ENCODE results near the gene COX7A2.

The COX7A2 gene

GRCh38 chr6:75220357-75220756, 23.2 kb downstream of the COX7A2 start:
- H2AFZ ChIP-seq (ENCODE audit: low read depth): no peak overlapping the region
- H3K9ac ChIP-seq: no peak overlapping the region
- no peaks in the 10 kb centered on the region for H3K4me1 ChIP-seq (ENCODE audit: low read depth, poor library complexity, severe bottlenecking)
- no peak overlapping the region for H3K4me3 ChIP-seq (IDR thresholded peaks at IDR 0.05; ENCODE audit: insufficient read depth, low read depth, low read length)
- no peaks in the 10 kb centered on the region for H3K27me3 ChIP-seq (ENCODE audit: insufficient read depth, low read depth)
- no peaks in the 10 kb centered on the region for H4K20me1 ChIP-seq (ENCODE audit: insufficient read depth)
- TF ChIP-seq CTCF (conservative IDR thresholded peaks at IDR 0.05; ENCODE audit: low read depth, low read length): no peak
- no peak overlapping the region for H3K4me2 ChIP-seq
- no peak overlapping the region for H3K27ac ChIP-seq
- no peaks in the 10 kb centered on the region for H3K36me3 ChIP-seq (ENCODE audit: insufficient read depth)
- H3K79me2 ChIP-seq (ENCODE audit: insufficient read depth, low read depth): no peaks in the 10 kb centered on the region

- Histone ChIP-seq H3K4me2 (no peak overlapping the region), H3K79me2 (ENCODE audit: insufficient read depth, low read depth) (no peaks in the 10 kb centered on the region), H3K4me3 (IDR thresholded peaks at IDR 0.05; ENCODE audit: insufficient read depth, low read depth, low read length) (no peak overlapping the region), H3K4me1 (ENCODE audit: low read depth, poor library complexity, severe bottlenecking) (no peaks in the 10 kb centered on the region), H3K27me3 (ENCODE audit: insufficient read depth, low read depth) (no peaks in the 10 kb centered on the region), H2AFZ (ENCODE audit: low read depth) (no peak overlapping the region), H3K27ac (no peak overlapping the region), H3K36me3 (ENCODE audit: insufficient read depth) (no peaks in the 10 kb centered on the region), H4K20me1 (ENCODE audit: insufficient read depth) (no peaks in the 10 kb centered on the region), H3K9ac (no peak overlapping the region)
- TF ChIP-seq CTCF (conservative IDR thresholded peaks at IDR 0.05; ENCODE audit: low read depth, low read length): no peak
These were observed 24.3 kb downstream of the COX7A2 start for GRCh38 chr6:75219263-75219662.

GRCh38 chr6:75217193-75217592, 26.4 kb downstream of the COX7A2 start:
- Histone ChIP-seq H3K36me3 (ENCODE audit: insufficient read depth) (no peaks in the 10 kb centered on the region), H3K9ac (no peak overlapping the region), H3K4me3 (IDR thresholded peaks at IDR 0.05; ENCODE audit: insufficient read depth, low read depth, low read length) (no peak overlapping the region), H4K20me1 (ENCODE audit: insufficient read depth) (no peaks in the 10 kb centered on the region), H3K27ac (no peak overlapping the region), H2AFZ (ENCODE audit: low read depth) (no peak overlapping the region), H3K4me1 (ENCODE audit: low read depth, poor library complexity, severe bottlenecking) (no peaks in the 10 kb centered on the region), H3K27me3 (ENCODE audit: insufficient read depth, low read depth) (no peaks in the 10 kb centered on the region), H3K4me2 (no peak overlapping the region), H3K79me2 (ENCODE audit: insufficient read depth, low read depth) (no peaks in the 10 kb centered on the region)
- no peak for TF ChIP-seq CTCF (conservative IDR thresholded peaks at IDR 0.05; ENCODE audit: low read depth, low read length)

GRCh38 chr6:75215291-75215690, 28.3 kb downstream of the COX7A2 start:
- Histone ChIP-seq H3K9ac (no peak overlapping the region), H3K4me3 (IDR thresholded peaks at IDR 0.05; ENCODE audit: insufficient read depth, low read depth, low read length) (no peak overlapping the region), H3K27ac (no peak overlapping the region), H3K79me2 (ENCODE audit: insufficient read depth, low read depth) (no peaks in the 10 kb centered on the region), H3K4me1 (ENCODE audit: low read depth, poor library complexity, severe bottlenecking) (no peaks in the 10 kb centered on the region), H3K4me2 (no peak overlapping the region), H3K36me3 (ENCODE audit: insufficient read depth) (no peaks in the 10 kb centered on the region), H2AFZ (ENCODE audit: low read depth) (no peak overlapping the region), H4K20me1 (ENCODE audit: insufficient read depth) (no peaks in the 10 kb centered on the region), H3K27me3 (ENCODE audit: insufficient read depth, low read depth) (no peaks in the 10 kb centered on the region)
- no peak for TF ChIP-seq CTCF (conservative IDR thresholded peaks at IDR 0.05; ENCODE audit: low read depth, low read length)

GRCh38 chr6:75213732-75214131, 29.9 kb downstream of the COX7A2 start:
- Histone ChIP-seq H3K79me2 (ENCODE audit: insufficient read depth, low read depth) (no peaks in the 10 kb centered on the region), H3K4me1 (ENCODE audit: low read depth, poor library complexity, severe bottlenecking) (no peaks in the 10 kb centered on the region), H3K27ac (no peak overlapping the region), H2AFZ (ENCODE audit: low read depth) (no peak overlapping the region), H3K36me3 (ENCODE audit: insufficient read depth) (no peaks in the 10 kb centered on the region), H4K20me1 (ENCODE audit: insufficient read depth) (no peaks in the 10 kb centered on the region), H3K4me2 (no peak overlapping the region), H3K9ac (no peak overlapping the region), H3K27me3 (ENCODE audit: insufficient read depth, low read depth) (no peaks in the 10 kb centered on the region), H3K4me3 (IDR thresholded peaks at IDR 0.05; ENCODE audit: insufficient read depth, low read depth, low read length) (no peak overlapping the region)
- TF ChIP-seq CTCF (conservative IDR thresholded peaks at IDR 0.05; ENCODE audit: low read depth, low read length): no peak

Measured in KMS-11 (cell line).